Measurements from ENCODE around the gene HIPK2. TPM values are rescaled to one million over a fixed set of nuclear protein-coding genes. Genes with fewer than 3 reads are reported as not detected.

The HIPK2 gene
- total and polyA plus RNA-seq, 10 of the 15 experiments (the other 5 are each of a cell fraction or from before 2014, with no cell fraction given) = 1.7 to 39.0 (median 9.4) TPM

DNA sequence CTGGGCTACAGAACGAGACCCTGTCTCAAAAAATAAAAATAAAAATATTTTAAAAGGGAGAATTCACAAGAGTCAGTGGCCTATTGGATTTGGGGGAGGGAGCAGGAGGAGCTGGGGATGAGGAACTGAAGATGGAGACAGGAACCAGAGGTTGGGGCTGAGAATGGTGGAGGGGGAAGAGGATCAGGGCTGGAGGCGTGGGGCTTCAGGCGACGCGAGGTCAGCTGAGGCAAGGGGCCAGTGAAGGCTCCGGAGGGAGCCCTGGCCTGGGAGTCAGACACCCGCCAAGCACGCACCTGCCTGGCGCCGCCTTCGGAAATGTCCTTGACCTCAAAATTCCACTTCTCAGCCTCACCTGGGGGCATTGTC, 255.0 kb downstream of the HIPK2 start (continued):
- TF ChIP-seq, protein P1, sequence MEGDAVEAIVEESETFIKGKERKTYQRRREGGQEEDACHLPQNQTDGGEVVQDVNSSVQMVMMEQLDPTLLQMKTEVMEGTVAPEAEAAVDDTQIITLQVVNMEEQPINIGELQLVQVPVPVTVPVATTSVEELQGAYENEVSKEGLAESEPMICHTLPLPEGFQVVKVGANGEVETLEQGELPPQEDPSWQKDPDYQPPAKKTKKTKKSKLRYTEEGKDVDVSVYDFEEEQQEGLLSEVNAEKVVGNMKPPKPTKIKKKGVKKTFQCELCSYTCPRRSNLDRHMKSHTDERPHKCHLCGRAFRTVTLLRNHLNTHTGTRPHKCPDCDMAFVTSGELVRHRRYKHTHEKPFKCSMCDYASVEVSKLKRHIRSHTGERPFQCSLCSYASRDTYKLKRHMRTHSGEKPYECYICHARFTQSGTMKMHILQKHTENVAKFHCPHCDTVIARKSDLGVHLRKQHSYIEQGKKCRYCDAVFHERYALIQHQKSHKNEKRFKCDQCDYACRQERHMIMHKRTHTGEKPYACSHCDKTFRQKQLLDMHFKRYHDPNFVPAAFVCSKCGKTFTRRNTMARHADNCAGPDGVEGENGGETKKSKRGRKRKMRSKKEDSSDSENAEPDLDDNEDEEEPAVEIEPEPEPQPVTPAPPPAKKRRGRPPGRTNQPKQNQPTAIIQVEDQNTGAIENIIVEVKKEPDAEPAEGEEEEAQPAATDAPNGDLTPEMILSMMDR (IDR thresholded peaks at IDR 0.05 in 2 of 3, conservative IDR thresholded peaks at IDR 0.05 in 1 of 3; ENCODE audit: control insufficient read depth in 2 of 3, extremely low read depth in 1 of 3, insufficient read depth in 1 of 3, low read depth in 3 of 3, low read length in 3 of 3) = no peak
- TF ChIP-seq ESRRA (IDR thresholded peaks at IDR 0.05; ENCODE audit: low read length) = no peak
- no peak for TF ChIP-seq BCLAF1 (IDR thresholded peaks at IDR 0.05)
- no peak for TF ChIP-seq ZZZ3 (IDR thresholded peaks at IDR 0.05; ENCODE audit: control insufficient read depth, insufficient read length, low read depth)
- no peak for TF ChIP-seq FOXM1 (IDR thresholded peaks at IDR 0.05; ENCODE audit: low read depth, low read length)
- TF ChIP-seq JUNB (IDR thresholded peaks at IDR 0.05) = no peak
- no peak for TF ChIP-seq KDM1A (IDR thresholded peaks at IDR 0.05; ENCODE audit: borderline replicate concordance)
- no peak for TF ChIP-seq SIX5 (IDR thresholded peaks at IDR 0.05; ENCODE audit: low read depth, low read length, severe bottlenecking)
- no peak for TF ChIP-seq TARDBP (IDR thresholded peaks at IDR 0.05; ENCODE audit: borderline replicate concordance)

DNA sequence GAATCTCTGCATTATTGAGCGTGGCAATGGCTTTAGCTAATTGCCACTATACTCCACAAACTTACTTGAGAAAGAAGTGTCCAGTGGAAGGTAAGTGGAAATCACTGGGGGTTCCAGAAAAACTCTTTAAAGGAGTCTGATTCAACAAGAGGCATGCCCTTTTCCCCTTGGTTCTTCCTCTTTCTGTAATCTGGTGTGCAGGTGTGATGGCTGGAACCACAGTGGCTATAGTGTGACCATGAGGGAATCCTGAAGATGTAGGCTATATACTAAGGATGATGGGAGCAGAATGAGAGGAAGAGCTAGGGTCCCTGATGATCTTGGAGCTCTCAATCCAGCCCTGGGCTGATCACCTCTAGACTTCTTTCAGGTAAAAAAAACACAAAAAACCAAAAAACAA, 256.4 kb downstream of the HIPK2 start:
- no peaks in the 10 kb centered on the region for H3K4me1 ChIP-seq (ENCODE audit: control insufficient read depth, insufficient read depth, low read length)
- no peak overlapping the region for H3K4me2 ChIP-seq (ENCODE audit: control insufficient read depth, insufficient read depth)
- H3K27ac ChIP-seq (ENCODE audit: control insufficient read depth, insufficient read depth) = no peak overlapping the region
- no peak overlapping the region for H3K4me3 ChIP-seq
- H3K36me3 ChIP-seq (ENCODE audit: control insufficient read depth in 2 of 2, insufficient read depth in 2 of 2, low read length in 1 of 2) = no peaks in the 10 kb centered on the region
- 0% methylated on average over 1 of the region's 1 CpG for WGBS (ENCODE audit: insufficient coverage, insufficient replicate concordance, low lambda C conversion rate, missing lambda C conversion rate)
- in situ Hi-C loops (cut with MboI) = no loop called here
- SMC1A ChIA-PET (ENCODE audit: uncharacterized antibody, unreplicated experiment) = no interaction called here
- H3K79me2 ChIP-seq (ENCODE audit: control insufficient read depth, insufficient read depth, low read length) = no peaks in the 10 kb centered on the region
- intact Hi-C loops (cut with micrococcal nuclease; ENCODE audit: unreplicated experiment) = no loop called here
- RAD21 ChIA-PET (ENCODE audit: unreplicated experiment) = no interaction called here
- peaks cover 0 to 2% of the 10 kb centered on the region in 2 experiments; a peak in 2 of 4 replicates for H3K27me3 ChIP-seq (replicated peaks in 1 of 2; ENCODE audit: control insufficient read depth in 2 of 2, insufficient read depth in 2 of 2, low read length in 1 of 2)
- H3K9ac ChIP-seq (ENCODE audit: control insufficient read depth, insufficient read depth, low read length) = no peak overlapping the region
- no peaks in the 10 kb centered on the region for H3K9me3 ChIP-seq (replicated peaks; ENCODE audit: control insufficient read depth, insufficient read depth, low read length)
- H2AFZ ChIP-seq (ENCODE audit: control insufficient read depth, low read depth, low read length) = no peak overlapping the region
- FAIRE-seq (no peak), DNase-seq (ENCODE audit: low read depth, low spot score) (no peak), ATAC-seq (no peak)
- CTCF ChIA-PET = no interaction called here
- H4K20me1 ChIP-seq (ENCODE audit: control insufficient read depth, insufficient read depth) = no peaks in the 10 kb centered on the region
- no TSS peak for BruUV-seq (replicated peaks)
- POLR2A ChIA-PET = no interaction called here
- TF ChIP-seq STAT1 (conservative IDR thresholded peaks at IDR 0.05) (no peak), RFX5 (IDR thresholded peaks at IDR 0.05; ENCODE audit: low read depth, low read length) (no peak), MYB (IDR thresholded peaks at IDR 0.05; ENCODE audit: borderline replicate concordance, low read depth, low read length) (no peak), ATF7 (IDR thresholded peaks at IDR 0.05; ENCODE audit: low read depth) (no peak), PAX5 (IDR thresholded peaks at IDR 0.05; ENCODE audit: borderline replicate concordance, low read depth, low read length) (no peak), TCF7 (IDR thresholded peaks at IDR 0.05; ENCODE audit: borderline replicate concordance) (no peak)
- TF ChIP-seq, protein P2, sequence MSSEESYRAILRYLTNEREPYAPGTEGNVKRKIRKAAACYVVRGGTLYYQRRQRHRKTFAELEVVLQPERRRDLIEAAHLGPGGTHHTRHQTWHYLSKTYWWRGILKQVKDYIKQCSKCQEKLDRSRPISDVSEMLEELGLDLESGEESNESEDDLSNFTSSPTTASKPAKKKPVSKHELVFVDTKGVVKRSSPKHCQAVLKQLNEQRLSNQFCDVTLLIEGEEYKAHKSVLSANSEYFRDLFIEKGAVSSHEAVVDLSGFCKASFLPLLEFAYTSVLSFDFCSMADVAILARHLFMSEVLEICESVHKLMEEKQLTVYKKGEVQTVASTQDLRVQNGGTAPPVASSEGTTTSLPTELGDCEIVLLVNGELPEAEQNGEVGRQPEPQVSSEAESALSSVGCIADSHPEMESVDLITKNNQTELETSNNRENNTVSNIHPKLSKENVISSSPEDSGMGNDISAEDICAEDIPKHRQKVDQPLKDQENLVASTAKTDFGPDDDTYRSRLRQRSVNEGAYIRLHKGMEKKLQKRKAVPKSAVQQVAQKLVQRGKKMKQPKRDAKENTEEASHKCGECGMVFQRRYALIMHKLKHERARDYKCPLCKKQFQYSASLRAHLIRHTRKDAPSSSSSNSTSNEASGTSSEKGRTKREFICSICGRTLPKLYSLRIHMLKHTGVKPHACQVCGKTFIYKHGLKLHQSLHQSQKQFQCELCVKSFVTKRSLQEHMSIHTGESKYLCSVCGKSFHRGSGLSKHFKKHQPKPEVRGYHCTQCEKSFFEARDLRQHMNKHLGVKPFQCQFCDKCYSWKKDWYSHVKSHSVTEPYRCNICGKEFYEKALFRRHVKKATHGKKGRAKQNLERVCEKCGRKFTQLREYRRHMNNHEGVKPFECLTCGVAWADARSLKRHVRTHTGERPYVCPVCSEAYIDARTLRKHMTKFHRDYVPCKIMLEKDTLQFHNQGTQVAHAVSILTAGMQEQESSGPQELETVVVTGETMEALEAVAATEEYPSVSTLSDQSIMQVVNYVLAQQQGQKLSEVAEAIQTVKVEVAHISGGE (CRISPR knock-in tag; IDR thresholded peaks at IDR 0.05) = no peak

Measured in GM12878 (cell line).